HepG2 (cell line): ENCODE measurements around the gene SNED1. TPM values are rescaled to one million over a fixed set of nuclear protein-coding genes. Genes with fewer than 3 reads are reported as not detected.

Source experiments
- ATAC-seq: fragments of 200-7000 bp; cut with Tn5 transposase; 3 replicates; pipeline ENCODE4 v1.9.1; 2020; ENCODE audit warnings: mild to moderate bottlenecking, moderate library complexity
- BruUV-seq: library from RNA; stranded (reverse); fragments of 400-500 nt; replicated peaks from 2 replicates; lab custom pipeline; 2021; lab: Mats Ljungman, UMichigan
- CTCF ChIA-PET: fragments of 300-600 bp; formaldehyde crosslinking; extraction: SDS; loops from one replicate; lab custom pipeline; 2021; ENCODE audit warnings: low total read pairs, inconsistent platforms, low intra/inter-chr PET ratio; lab: Yijun Ruan, JAX
- POLR2A ChIA-PET: fragments of 350-600 bp; sonication (Branson Sonifier 250); formaldehyde crosslinking; loops from one replicate; lab custom pipeline; 2020; ENCODE audit warnings: antibody characterized with exemption, inconsistent platforms; lab: Yijun Ruan, JAX
- DNase-seq: peaks from one replicate; pipeline ENCODE4 v3.0.0-alpha.2; 2015; ENCODE audit warnings: low spot score
- FAIRE-seq: peaks from 3 replicates; lab custom pipeline; 2011; peaks lifted over from hg19 to GRCh38; lab: Jason Lieb, UNC
- H2AFZ ChIP-seq: one replicate; pipeline ENCODE4 v1.6.1; 2011; ENCODE audit warnings: low read length, inconsistent platforms
- H3K27ac ChIP-seq: fragments of 300-600 bp; 3 replicates; pipeline ENCODE4 v1.8.0; 2011; ENCODE audit warnings: mixed run types, mild to moderate bottlenecking, mixed read lengths, low read length, inconsistent platforms; ENCODE audit not compliant: insufficient read depth; ENCODE audit errors: extremely low read length
- H3K27me3 ChIP-seq, 2 experiments: fragments of 200-600 bp in 1 of 2; 2 replicates in 1 of 2; 3 replicates in 1 of 2; pipeline versions ENCODE4 v1.6.0 to v1.8.0; 2011; ENCODE audit warnings: low read length in 2 of 2, mild to moderate bottlenecking in 2 of 2, moderate library complexity in 2 of 2, inconsistent platforms in 1 of 2; ENCODE audit not compliant: insufficient read depth in 2 of 2, control insufficient read depth in 1 of 2
- H3K36me3 ChIP-seq, 2 experiments: fragments of 200-600 bp in 1 of 2; replicated peaks in 1 of 2; 2 replicates in 1 of 2; 3 replicates in 1 of 2; pipeline versions ENCODE4 v1.5.1 to v1.8.0; 2011; ENCODE audit warnings: low read length in 2 of 2, inconsistent platforms in 1 of 2; ENCODE audit not compliant: insufficient read depth in 2 of 2, control insufficient read depth in 1 of 2
- H3K4me1 ChIP-seq: 2 replicates; pipeline ENCODE4 v1.5.1; 2012; ENCODE audit warnings: low read length, inconsistent platforms; ENCODE audit not compliant: insufficient read depth
- H3K4me2 ChIP-seq: 2 replicates; pipeline ENCODE4 v1.6.0; 2011; ENCODE audit warnings: low read depth, low read length, inconsistent platforms
- H3K4me3 ChIP-seq, 3 experiments: fragments of 200-600 bp in 1 of 3; sonication (generic), shearing (Covaris generic) in 1 of 3; replicated peaks in 1 of 3; 2 replicates each; pipeline ENCODE4 v1.5.1; 2011 to 2016; ENCODE audit warnings: low read length in 3 of 3, inconsistent platforms in 2 of 3, low read depth in 2 of 3, mild to moderate bottlenecking in 2 of 3, control low read depth in 1 of 3, mixed read lengths in 1 of 3; ENCODE audit not compliant: insufficient read depth in 1 of 3
- H3K79me2 ChIP-seq: one replicate; pipeline ENCODE4 v1.6.1; 2011; ENCODE audit warnings: low read length, inconsistent platforms; ENCODE audit not compliant: insufficient read depth
- H3K9ac ChIP-seq: 2 replicates; pipeline ENCODE4 v1.6.0; 2011; ENCODE audit warnings: mild to moderate bottlenecking, low read depth, low read length, inconsistent platforms; ENCODE audit not compliant: insufficient read depth
- H3K9me3 ChIP-seq: 2 replicates; pipeline ENCODE4 v1.5.1; 2012; ENCODE audit warnings: mild to moderate bottlenecking, low read length
- H4K20me1 ChIP-seq: 2 replicates; pipeline ENCODE4 v1.6.0; 2011; ENCODE audit warnings: inconsistent platforms, mild to moderate bottlenecking, low read length, moderate library complexity; ENCODE audit not compliant: insufficient read depth
- HNF4A ChIP-seq: sonication (generic); formaldehyde crosslinking; IDR thresholded peaks from 2 replicates; pipeline ENCODE4 v1.4.0; 2020; ENCODE audit warnings: missing genetic modification reagents
- ZBTB33 ChIP-seq: sonication (generic); formaldehyde crosslinking; IDR thresholded peaks from 2 replicates; pipeline ENCODE4 v1.4.0; 2020; ENCODE audit warnings: missing genetic modification reagents
- ZBTB38 ChIP-seq: sonication (generic); formaldehyde crosslinking; IDR thresholded peaks from 2 replicates; pipeline ENCODE4 v1.5.1; 2020; ENCODE audit warnings: mild to moderate bottlenecking, missing genetic modification reagents
- ZEB1 ChIP-seq: IDR thresholded peaks from 2 replicates; pipeline ENCODE4 v1.6.1; 2012; ENCODE audit warnings: mild to moderate bottlenecking, low read depth, inconsistent platforms; ENCODE audit not compliant: insufficient replicate concordance
- ZFAT ChIP-seq: sonication (generic); formaldehyde crosslinking; conservative IDR thresholded peaks from 2 replicates; pipeline ENCODE4 v1.8.1; 2023; ENCODE audit warnings: missing genetic modification reagents, inconsistent platforms
- ZNF564 ChIP-seq: sonication (generic); formaldehyde crosslinking; IDR thresholded peaks from 2 replicates; pipeline ENCODE4 v1.8.1; 2023; ENCODE audit warnings: mild to moderate bottlenecking, missing genetic modification reagents
- WGBS: methylation state at CpG from one replicate; pipeline ENCODE4 v1.1.6; 2017; ENCODE audit warnings: low lambda C conversion rate; 5-methylcytosine and 5-hydroxymethylcytosine counted together
- in situ Hi-C: cut with HindIII; loops from 2 replicates; pipeline ENCODE4 v1.10.0; 2017; ENCODE audit warnings: low pct_unique_long_range_greater_than_20kb; ENCODE audit not compliant: extremely low pct_ligation_motif_present
- intact Hi-C: fragments of 100-400 bp; cut with micrococcal nuclease; formaldehyde crosslinking; loops from one replicate; pipeline ENCODE4 v1.10.0; 2022; ENCODE audit not compliant: unreplicated experiment
- polyA plus RNA-seq, 8 experiments: library from polyadenylated mRNA; depleted of rRNA in 3 of 8; stranded (reverse) in 7 of 8; unstranded in 1 of 8; fragments of >200 nt; fragmentation: Illumina TruSeq in 4 of 8; extraction: Trizol in 4 of 8; gene quantifications; 2 replicates each; pipeline versions ENCODE4 v1.2.1 to v1.2.3, GENCODE V29; 2011 to 2016; ENCODE audit warnings: low read depth in 4 of 8, missing spikeins in 1 of 8, mixed read lengths in 1 of 8; ENCODE audit not compliant: insufficient read depth in 1 of 8
- small RNA-seq, 3 experiments: library from RNA; depleted of rRNA; stranded (forward); fragments of <200 nt; gene quantifications; one replicate each; pipeline ENCODE3, GENCODE V24; 2012; ENCODE audit warnings: low read depth in 2 of 3, low replicate concordance in 1 of 3; ENCODE audit not compliant: insufficient read length in 3 of 3, insufficient read depth in 2 of 3
- total RNA-seq, 5 experiments: library from RNA; depleted of rRNA; stranded (reverse); fragments of >200 nt; fragmentation: Illumina TruSeq; extraction: Trizol; gene quantifications; 2 replicates each; pipeline ENCODE4 v1.2.3, GENCODE V29; 2016; ENCODE audit warnings: low read depth in 1 of 5

SNED1 gene
- total and polyA plus RNA-seq, 2 of the 13 experiments (the other 11 are each of a cell fraction or from before 2014, with no cell fraction given), result 0.15 to 0.65 TPM

- Histone ChIP-seq H3K27me3 (no peaks in the 10 kb centered on the region), H3K27ac (no peak overlapping the region), H3K4me3 (no peak overlapping the region), H2AFZ (no peak overlapping the region), H3K36me3 (peaks cover 9 to 14% of the 10 kb centered on the region in 2 experiments; a peak in 4 of 5 replicates), H3K4me1 (peaks cover 19% of the 10 kb centered on the region), H3K9me3 (no peaks in the 10 kb centered on the region), H3K79me2 (peaks cover 2% of the 10 kb centered on the region), H3K4me2 (no peak overlapping the region), H3K9ac (no peak overlapping the region), H4K20me1 (no peaks in the 10 kb centered on the region)
- CTCF ChIA-PET, result no interaction called here
- intact Hi-C loops (no loop called here), in situ Hi-C loops (no loop called here)
- WGBS, result 88% methylated on average over 6 of the region's 6 CpGs
- FAIRE-seq (no peak), ATAC-seq (no peak), DNase-seq (no peak)
- TF ChIP-seq ZEB1 (no peak), ZFAT (no peak)
- POLR2A ChIA-PET, result no interaction called here
- BruUV-seq, result no TSS peak
Measured at GRCh38 chr2:241142063-241142462, 143.6 kb downstream of the SNED1 start.

GRCh38 chr2:241142593-241142992, 144.2 kb downstream of the SNED1 start:
- Histone ChIP-seq H3K9me3 (no peaks in the 10 kb centered on the region), H3K36me3 (peaks cover 8 to 13% of the 10 kb centered on the region in 2 experiments; a peak in 4 of 5 replicates), H3K27me3 (no peaks in the 10 kb centered on the region), H2AFZ (no peak overlapping the region), H3K4me3 (no peak overlapping the region), H4K20me1 (no peaks in the 10 kb centered on the region), H3K4me1 (peaks cover 20% of the 10 kb centered on the region), H3K79me2 (peaks cover 2% of the 10 kb centered on the region), H3K27ac (no peak overlapping the region), H3K9ac (0 out of 2 replicates have a peak overlapping the region, but pooled peaks have one; percentile 4), H3K4me2 (no peak overlapping the region)
- intact Hi-C loops, result no loop called here
- TF ChIP-seq ZBTB33 (CRISPR knock-in tag), result peak; percentile 96
- TF ChIP-seq ZNF564, result no peak
- TF ChIP-seq ZBTB38 (CRISPR knock-in tag), result peak; percentile 53; the same call in 1 of the 2 replicates
- TF ChIP-seq HNF4A (CRISPR knock-in tag), result peak; percentile 29; the same call in 1 of the 2 replicates
- ChIA-PET CTCF (no interaction called here), POLR2A (no interaction called here)
- WGBS, result 87% methylated on average over 9 of the region's 9 CpGs
- in situ Hi-C loops, result no loop called here
- FAIRE-seq (peak; percentile 23), ATAC-seq (peak; percentile 56), DNase-seq (no peak)
- no TSS peak for BruUV-seq

Small RNA genes within 50 kb of the gene (small RNA-seq; reads per million reads assigned to genes)
- 0 reads per million in 3 experiments for gene AC005237.2

Other genes with a start within 250 kb of the SNED1 start
- 0.24 TPM in 1 of 2 replicates, not detected in the other for gene KIF1A, start 178.4 kb upstream of the SNED1 start, total RNA-seq (2016; rRNA removed; fragmentation: Illumina TruSeq; extraction: Trizol)
- gene KIF1A, start 178.4 kb upstream of the SNED1 start, polyA plus RNA-seq (2011; rRNA removed), result 0.01 and 0.03 TPM in 2 replicates
- gene AGXT, start 129.8 kb upstream of the SNED1 start, total RNA-seq (2016; rRNA removed; fragmentation: Illumina TruSeq; extraction: Trizol), result 30.5 and 41.9 TPM in 2 replicates
- gene AGXT, start 129.8 kb upstream of the SNED1 start, polyA plus RNA-seq (2011; rRNA removed), result 96.1 and 133 TPM in 2 replicates
- gene MAB21L4, start 102.5 kb upstream of the SNED1 start, total RNA-seq (2016; rRNA removed; fragmentation: Illumina TruSeq; extraction: Trizol), result 13.5 and 14.0 TPM in 2 replicates
- 3.0 and 3.6 TPM in 2 replicates for gene MAB21L4, start 102.5 kb upstream of the SNED1 start, polyA plus RNA-seq (2011; rRNA removed)
- not detected in 2 replicates for gene CROCC2, start 92.3 kb upstream of the SNED1 start, total RNA-seq (2016; rRNA removed; fragmentation: Illumina TruSeq; extraction: Trizol)
- not detected in 2 replicates for gene CROCC2, start 92.3 kb upstream of the SNED1 start, polyA plus RNA-seq (2011; rRNA removed)
- 59.8 and 61.5 TPM in 2 replicates for gene MTERF4, start 103.7 kb downstream of the SNED1 start, total RNA-seq (2016; rRNA removed; fragmentation: Illumina TruSeq; extraction: Trizol)
- 37.1 and 50.5 TPM in 2 replicates for gene MTERF4, start 103.7 kb downstream of the SNED1 start, polyA plus RNA-seq (2011; rRNA removed)
- 16.0 and 17.0 TPM in 2 replicates for gene PASK, start 150.9 kb downstream of the SNED1 start, total RNA-seq (2016; rRNA removed; fragmentation: Illumina TruSeq; extraction: Trizol)
- 6.9 and 7.1 TPM in 2 replicates for gene PASK, start 150.9 kb downstream of the SNED1 start, polyA plus RNA-seq (2011; rRNA removed)
- 67.9 and 77.2 TPM in 2 replicates for gene PPP1R7, start 151.8 kb downstream of the SNED1 start, total RNA-seq (2016; rRNA removed; fragmentation: Illumina TruSeq; extraction: Trizol)
- 27.4 and 33.3 TPM in 2 replicates for gene PPP1R7, start 151.8 kb downstream of the SNED1 start, polyA plus RNA-seq (2011; rRNA removed)
- gene ANO7, start 190.1 kb downstream of the SNED1 start, total RNA-seq (2016; rRNA removed; fragmentation: Illumina TruSeq; extraction: Trizol), result 3.7 and 4.9 TPM in 2 replicates
- gene ANO7, start 190.1 kb downstream of the SNED1 start, polyA plus RNA-seq (2011; rRNA removed), result 4.1 and 4.9 TPM in 2 replicates